Natural killer cell treated with Interleukin-12 subunit alpha and Interleukin-12 subunit beta and Interleukin-15 and Interleukin-18, amount 100 ng/mL, for 72 hours (primary cell): ENCODE results near the gene ZDHHC17. TPM values are rescaled to one million over a fixed set of nuclear protein-coding genes. Genes with fewer than 3 reads are reported as not detected.
A peak's percentile ranks its signal among the peaks of the same experiment; 100 is the strongest.

ENCODE experiments used
- ATAC-seq, 2 donors: fragments of 150-1000 bp; cut with Tn5 transposase in 1 of 2; sonication (Bioruptor Pico), chemical (Tn5 transposase) in 1 of 2; 2 replicates each; pipeline ENCODE4 v1.10.0; 2021
- DNase-seq: peaks from one replicate; pipeline ENCODE4 v3.0.0; 2022; ENCODE audit warnings: low spot score
- H3K27ac Mint-ChIP-seq, 2 donors: 1 replicate in 1 of 2; 2 replicates in 1 of 2; pipeline ENCODE4 v1.8.0; 2022; ENCODE audit warnings: mixed read lengths in 2 of 2, mild to moderate bottlenecking in 1 of 2, moderate library complexity in 1 of 2
- H3K27me3 Mint-ChIP-seq, 2 donors: 1 replicate in 1 of 2; 2 replicates in 1 of 2; pipeline ENCODE4 v1.8.0; 2022; ENCODE audit warnings: mixed read lengths in 2 of 2
- H3K36me3 Mint-ChIP-seq: one replicate; pipeline ENCODE4 v1.8.0; 2022; ENCODE audit warnings: mixed read lengths
- H3K4me1 Mint-ChIP-seq, 2 donors: 1 replicate in 1 of 2; 2 replicates in 1 of 2; pipeline ENCODE4 v1.8.0; 2022; ENCODE audit warnings: low read depth in 2 of 2, mixed read lengths in 2 of 2, mild to moderate bottlenecking in 1 of 2
- H3K4me3 Mint-ChIP-seq: one replicate; pipeline ENCODE4 v1.8.0; 2022; ENCODE audit warnings: mixed read lengths
- H3K9me3 Mint-ChIP-seq: 2 replicates; pipeline ENCODE4 v1.8.0; 2022; ENCODE audit warnings: mixed read lengths
- total RNA-seq, 2 donors: library from RNA; stranded (reverse); gene quantifications; one replicate each; pipeline ENCODE4 v1.2.3, GENCODE V29; 2022

The ZDHHC17 gene
- total RNA-seq, 2 donors from 2014 or later, result 39.9 to 49.7 TPM

- Mint-ChIP-seq H3K27me3 (peaks cover 34 to 41% of the 10 kb centered on the region in 2 donors), H3K4me1 (peaks cover 7 to 10% of the 10 kb centered on the region in 2 donors), H3K4me3 (no peak overlapping the region), H3K27ac (no peak overlapping the region), H3K9me3 (no peaks in the 10 kb centered on the region), H3K36me3 (no peaks in the 10 kb centered on the region)
- ATAC-seq, result no peak
- no peak for DNase-seq
These were observed 116.7 kb downstream of the ZDHHC17 start for GRCh38 chr12:76880519-76881023.

GRCh38 chr12:76881142-76881541 lies 117.2 kb downstream of the ZDHHC17 start:
- ATAC-seq (no peak), DNase-seq (no peak)
- Mint-ChIP-seq H3K9me3 (no peaks in the 10 kb centered on the region), H3K4me3 (no peak overlapping the region), H3K27ac (no peak overlapping the region), H3K27me3 (peaks cover 34 to 46% of the 10 kb centered on the region in 2 donors), H3K36me3 (no peaks in the 10 kb centered on the region), H3K4me1 (peaks cover 7 to 10% of the 10 kb centered on the region in 2 donors)

GRCh38 chr12:76882367-76882766 lies 118.5 kb downstream of the ZDHHC17 start:
- H3K27me3 Mint-ChIP-seq, result peaks cover 29 to 46% of the 10 kb centered on the region in 2 donors
- H3K4me3 Mint-ChIP-seq, result no peak overlapping the region
- DNase-seq (no peak), ATAC-seq (no peak)
- H3K9me3 Mint-ChIP-seq, result no peaks in the 10 kb centered on the region
- no peak overlapping the region for H3K27ac Mint-ChIP-seq
- no peaks in the 10 kb centered on the region for H3K36me3 Mint-ChIP-seq
- peaks cover 7 to 8% of the 10 kb centered on the region in 2 donors for H3K4me1 Mint-ChIP-seq

GRCh38 chr12:76883151-76883550 lies 119.2 kb downstream of the ZDHHC17 start:
- Mint-ChIP-seq H3K4me1 (peaks cover 4 to 7% of the 10 kb centered on the region in 2 donors), H3K9me3 (no peaks in the 10 kb centered on the region), H3K27me3 (peaks cover 26 to 42% of the 10 kb centered on the region in 2 donors), H3K27ac (no peak overlapping the region), H3K4me3 (no peak overlapping the region), H3K36me3 (no peaks in the 10 kb centered on the region)
- no peak for DNase-seq
- no peak for ATAC-seq

GRCh38 chr12:76883811-76884210 lies 119.9 kb downstream of the ZDHHC17 start:
- H3K36me3 Mint-ChIP-seq, result no peaks in the 10 kb centered on the region
- no peak overlapping the region for H3K4me3 Mint-ChIP-seq
- H3K4me1 Mint-ChIP-seq, result peaks cover 3 to 4% of the 10 kb centered on the region in 2 donors
- DNase-seq (no peak), ATAC-seq (no peak)
- H3K27ac Mint-ChIP-seq, result no peak overlapping the region
- peaks cover 25 to 48% of the 10 kb centered on the region in 2 donors for H3K27me3 Mint-ChIP-seq
- no peaks in the 10 kb centered on the region for H3K9me3 Mint-ChIP-seq

- peaks cover 20 to 21% of the 10 kb centered on the region in 2 donors for H3K27me3 Mint-ChIP-seq
- H3K4me3 Mint-ChIP-seq, result no peak overlapping the region
- DNase-seq (no peak), ATAC-seq (no peak)
- no peak overlapping the region for H3K27ac Mint-ChIP-seq
- H3K4me1 Mint-ChIP-seq, result no peaks in the 10 kb centered on the region
- H3K9me3 Mint-ChIP-seq, result no peaks in the 10 kb centered on the region
- no peaks in the 10 kb centered on the region for H3K36me3 Mint-ChIP-seq
These were observed 124.9 kb downstream of the ZDHHC17 start for GRCh38 chr12:76888775-76889174.

GRCh38 chr12:76890151-76891143 lies 126.5 kb downstream of the ZDHHC17 start:
- H3K27ac Mint-ChIP-seq, result no peak overlapping the region
- no peaks in the 10 kb centered on the region for H3K9me3 Mint-ChIP-seq
- no peaks in the 10 kb centered on the region for H3K4me1 Mint-ChIP-seq
- DNase-seq (no peak), ATAC-seq (no peak)
- H3K27me3 Mint-ChIP-seq, result peaks cover 17 to 21% of the 10 kb centered on the region in 2 donors
- H3K36me3 Mint-ChIP-seq, result no peaks in the 10 kb centered on the region
- H3K4me3 Mint-ChIP-seq, result no peak overlapping the region

- H3K4me3 Mint-ChIP-seq, result no peak overlapping the region
- no peaks in the 10 kb centered on the region for H3K36me3 Mint-ChIP-seq
- DNase-seq (no peak), ATAC-seq (no peak)
- H3K9me3 Mint-ChIP-seq, result no peaks in the 10 kb centered on the region
- H3K4me1 Mint-ChIP-seq, result no peaks in the 10 kb centered on the region
- H3K27me3 Mint-ChIP-seq, result peaks cover 17 to 18% of the 10 kb centered on the region in 2 donors
- no peak overlapping the region for H3K27ac Mint-ChIP-seq
These were observed 127.7 kb downstream of the ZDHHC17 start for GRCh38 chr12:76891609-76892008.

GRCh38 chr12:76895796-76896195 lies 131.9 kb downstream of the ZDHHC17 start:
- Mint-ChIP-seq H3K36me3 (no peaks in the 10 kb centered on the region), H3K9me3 (no peaks in the 10 kb centered on the region), H3K27me3 (peaks cover 8 to 9% of the 10 kb centered on the region in 2 donors), H3K4me1 (no peaks in the 10 kb centered on the region), H3K4me3 (no peak overlapping the region), H3K27ac (no peak overlapping the region)
- ATAC-seq (peak in 1 of 2 donors; percentile 59), DNase-seq (no peak)

GRCh38 chr12:76896274-76896673 lies 132.4 kb downstream of the ZDHHC17 start:
- no peak for DNase-seq
- H3K27me3 Mint-ChIP-seq, result peaks cover 8 to 9% of the 10 kb centered on the region in 2 donors
- H3K4me3 Mint-ChIP-seq, result no peak overlapping the region
- no peak overlapping the region for H3K27ac Mint-ChIP-seq
- no peaks in the 10 kb centered on the region for H3K4me1 Mint-ChIP-seq
- ATAC-seq, result peak in 1 of 2 donors; percentile 61
- H3K9me3 Mint-ChIP-seq, result no peaks in the 10 kb centered on the region
- H3K36me3 Mint-ChIP-seq, result no peaks in the 10 kb centered on the region

- ATAC-seq, result no peak
- H3K4me3 Mint-ChIP-seq, result no peak overlapping the region
- H3K9me3 Mint-ChIP-seq, result no peaks in the 10 kb centered on the region
- no peaks in the 10 kb centered on the region for H3K36me3 Mint-ChIP-seq
- H3K27me3 Mint-ChIP-seq, result peaks cover 0 to 8% of the 10 kb centered on the region in 2 donors
- H3K27ac Mint-ChIP-seq, result no peak overlapping the region
- peaks cover 0 to 4% of the 10 kb centered on the region in 2 donors for H3K4me1 Mint-ChIP-seq
- no peak for DNase-seq
These were observed 134.5 kb downstream of the ZDHHC17 start for GRCh38 chr12:76898442-76898841.

GRCh38 chr12:76899522-76899921 lies 135.6 kb downstream of the ZDHHC17 start:
- H3K36me3 Mint-ChIP-seq, result no peaks in the 10 kb centered on the region
- no peak for DNase-seq

GRCh38 chr12:76901628-76902380 lies 137.9 kb downstream of the ZDHHC17 start:
- H3K4me3 Mint-ChIP-seq, result no peak overlapping the region
- no peak overlapping the region for H3K27ac Mint-ChIP-seq
- no peak for ATAC-seq
- peaks cover 0 to 4% of the 10 kb centered on the region in 2 donors for H3K4me1 Mint-ChIP-seq
- H3K36me3 Mint-ChIP-seq, result no peaks in the 10 kb centered on the region
- no peaks in the 10 kb centered on the region for H3K9me3 Mint-ChIP-seq
- DNase-seq, result no peak
- H3K27me3 Mint-ChIP-seq, result peaks cover 0 to 2% of the 10 kb centered on the region in 2 donors

More at GRCh38 chr12:76899522-76899921, 135.6 kb downstream of the ZDHHC17 start:
- Mint-ChIP-seq H3K9me3 (no peaks in the 10 kb centered on the region), H3K27me3 (peaks cover 0 to 8% of the 10 kb centered on the region in 2 donors), H3K4me1 (peaks cover 0 to 4% of the 10 kb centered on the region in 2 donors), H3K4me3 (no peak overlapping the region), H3K27ac (no peak overlapping the region)
- ATAC-seq, result no peak
